Measurements from ENCODE around the gene DFFB.

DFFB gene

GRCh38 chr1:3876716-3877115 is 19.4 kb downstream of the DFFB start:
- no peak for DNase-seq

DNA sequence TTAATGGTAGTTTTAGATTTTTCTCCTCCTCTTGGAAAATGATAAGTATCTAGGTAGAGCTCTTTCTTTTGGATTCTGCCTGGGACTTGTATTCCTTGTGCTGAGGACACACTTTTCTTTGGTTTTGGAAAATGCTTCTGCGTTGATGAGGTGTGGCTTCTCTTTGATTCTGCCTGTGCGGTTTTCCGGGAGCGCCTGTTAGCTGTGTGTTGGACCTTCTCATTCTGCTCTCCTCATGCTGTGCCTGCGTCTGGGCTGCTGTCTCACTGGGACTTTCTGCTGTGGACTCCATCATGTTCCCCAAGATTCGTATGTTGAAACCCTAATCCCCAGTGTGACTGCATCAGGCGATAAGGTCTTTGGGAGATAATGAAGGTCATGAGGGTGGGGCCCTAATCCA is 21.8 kb downstream of the DFFB start:
- DNase-seq, result no peak

DNA sequence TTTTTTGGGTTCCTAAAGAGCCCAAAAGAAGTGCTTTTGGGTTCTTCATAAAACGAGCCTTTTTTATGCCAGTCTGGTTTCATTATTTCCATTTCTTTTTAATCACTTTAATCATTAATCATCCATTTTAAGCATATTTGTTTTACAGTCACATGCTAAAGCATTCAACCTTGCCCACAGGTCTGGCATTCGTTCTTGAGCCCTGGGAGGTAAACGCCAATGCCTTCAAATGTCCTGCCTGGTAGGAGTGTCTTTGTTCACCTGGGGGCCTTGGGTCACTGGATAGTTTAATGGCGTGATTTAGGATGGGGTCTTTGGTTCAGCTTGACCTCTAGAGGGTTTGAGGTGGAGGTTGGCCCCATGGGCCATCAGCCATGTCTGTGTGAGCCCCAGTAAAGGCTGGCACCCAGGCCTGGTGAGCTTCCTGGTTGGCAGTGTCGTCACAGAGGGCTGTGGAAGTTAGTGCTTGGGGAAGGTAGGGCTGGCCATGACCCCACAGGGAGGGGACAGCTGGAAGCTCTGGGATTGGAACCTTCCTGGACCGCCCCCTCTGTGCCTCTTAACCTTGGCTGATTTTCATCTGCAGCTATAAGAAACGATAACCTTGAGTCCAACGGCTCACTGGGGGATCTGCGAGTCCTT is 22.6 kb downstream of the DFFB start:
- DNase-seq, result no peak

DNA sequence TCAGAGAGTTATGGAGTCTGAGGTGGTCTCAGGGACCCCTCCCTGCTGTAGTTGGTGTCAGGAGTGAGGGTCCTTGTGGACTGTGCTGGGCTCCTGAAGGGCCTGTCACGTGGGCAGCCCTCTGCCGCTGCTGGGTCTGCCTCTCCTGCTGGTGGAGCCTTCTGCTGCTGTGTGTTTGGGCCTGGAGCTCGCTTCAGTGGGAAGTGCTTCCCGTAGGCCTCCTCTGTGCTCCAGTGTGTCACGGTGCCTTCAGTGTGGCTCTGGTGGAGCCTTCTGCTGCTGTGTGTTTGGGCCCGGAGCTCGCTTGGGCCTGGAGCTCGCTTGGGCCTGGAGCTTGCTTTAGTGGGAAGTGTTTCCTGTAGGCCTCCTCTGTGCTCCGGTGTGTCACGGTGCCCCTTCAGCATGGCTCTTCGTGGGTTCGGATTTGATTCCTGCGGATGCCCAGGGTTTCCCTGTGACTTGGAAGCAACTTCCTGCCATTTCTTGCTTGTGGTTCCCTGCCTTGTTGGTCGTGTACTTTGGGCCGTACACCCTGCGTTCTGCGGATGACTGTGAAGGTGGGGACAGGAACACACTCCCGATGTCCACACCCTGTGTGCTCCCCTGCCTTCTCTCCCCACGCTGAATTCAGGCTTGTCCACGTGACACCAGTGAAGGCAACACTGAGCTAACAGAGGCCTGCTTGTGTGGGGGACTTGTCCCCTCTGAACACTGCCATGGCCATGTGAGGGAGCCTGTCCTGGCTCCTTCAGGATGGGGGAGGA is 23.3 kb downstream of the DFFB start:
- DNase-seq, result no peak

GRCh38 chr1:3881193-3881480 is 23.9 kb downstream of the DFFB start:
- no peak for DNase-seq

GRCh38 chr1:3883194-3883925 is 26.1 kb downstream of the DFFB start:
- no peak for DNase-seq

DNA sequence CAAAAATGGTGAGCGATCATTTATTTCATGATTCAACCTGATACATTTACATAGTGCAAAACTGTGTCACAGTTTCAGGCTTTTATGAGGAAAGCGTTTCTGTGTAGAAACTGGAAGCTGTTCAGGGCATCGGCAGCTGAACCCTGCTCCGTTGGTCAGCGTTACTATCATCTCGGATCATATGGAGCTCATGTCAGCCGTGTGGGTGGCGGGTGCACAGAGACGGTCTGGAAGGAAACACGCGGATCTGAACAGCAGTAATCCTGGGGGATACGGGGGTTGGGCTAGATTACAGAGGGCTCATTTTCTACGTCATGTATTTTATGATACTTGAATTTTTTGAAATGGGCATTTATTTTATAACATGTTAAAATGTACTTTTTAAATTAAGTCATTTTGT is 27.7 kb downstream of the DFFB start:
- DNase-seq, result no peak

DNA sequence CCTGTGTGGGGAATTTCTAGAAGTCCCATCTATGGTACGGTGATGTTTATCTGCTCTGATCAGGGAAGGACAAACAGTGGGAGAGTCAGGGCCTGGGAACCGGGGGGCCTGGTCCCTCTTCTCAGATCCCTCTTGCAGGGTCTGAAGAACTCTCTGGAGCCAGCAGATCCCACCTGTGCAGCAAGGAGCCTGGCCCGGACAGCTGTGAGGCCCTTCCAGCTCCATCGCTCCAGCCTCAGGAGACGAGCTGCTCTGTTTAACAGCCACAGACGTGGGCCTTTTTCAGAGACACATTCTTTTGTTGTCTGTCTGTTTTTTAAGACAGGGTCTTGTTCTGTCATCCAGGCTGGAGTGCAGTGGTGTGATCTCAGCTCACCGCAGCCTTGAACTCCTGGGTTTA is 28.3 kb downstream of the DFFB start:
- no peak for DNase-seq

GRCh38 chr1:3886106-3886670 is 28.9 kb downstream of the DFFB start:
- no peak for DNase-seq

- no peak for DNase-seq
Measured at GRCh38 chr1:3886691-3887090, 29.4 kb downstream of the DFFB start.

GRCh38 chr1:3888301-3888700 is 31.0 kb downstream of the DFFB start:
- DNase-seq, result no peak

GRCh38 chr1:3889936-3890335 is 32.7 kb downstream of the DFFB start:
- DNase-seq, result no peak

DNA sequence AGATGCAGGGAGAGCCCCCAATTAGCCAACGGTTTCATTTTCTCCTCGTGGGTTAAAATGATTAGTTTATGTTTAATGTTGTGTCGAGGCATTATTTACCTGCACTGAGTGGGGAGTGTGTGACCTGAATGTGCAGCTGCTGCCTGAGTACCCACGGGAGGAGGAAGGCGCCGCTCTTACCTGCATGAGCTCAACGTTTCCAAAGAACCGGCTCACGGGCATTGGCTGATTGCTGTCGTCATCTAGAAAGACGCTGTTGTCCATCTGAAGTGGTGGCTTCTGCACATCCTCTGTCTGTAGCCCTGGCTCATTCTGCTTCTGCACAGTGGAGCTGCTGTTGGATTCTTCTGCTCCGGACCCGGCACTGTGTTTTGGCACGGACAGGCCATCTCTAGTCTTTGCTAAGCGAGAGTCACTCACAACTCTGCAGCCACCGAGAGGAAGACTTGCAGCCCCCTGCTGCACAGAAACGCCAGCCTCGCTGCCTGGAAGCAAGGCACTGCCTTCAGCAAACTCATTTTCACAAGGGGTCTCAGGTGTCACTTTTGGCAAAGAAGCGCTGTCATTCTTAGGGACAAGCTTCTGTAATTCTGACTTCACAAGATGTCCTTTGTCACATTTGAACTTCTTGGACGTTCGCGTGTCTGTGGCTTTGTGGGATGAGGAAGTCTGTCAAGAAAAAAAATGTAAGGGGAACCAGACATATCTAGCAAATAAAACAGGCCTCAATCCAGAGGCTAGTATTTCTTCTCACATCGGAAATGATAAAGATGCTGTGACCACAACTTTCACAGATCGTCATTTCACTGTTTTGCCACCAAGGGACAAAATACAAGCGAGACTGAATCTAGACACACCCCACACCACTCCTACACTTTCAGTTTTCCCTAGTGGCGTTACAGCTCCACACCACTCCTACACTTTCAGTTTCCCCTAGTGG is 33.4 kb downstream of the DFFB start:
- no peak for DNase-seq

GRCh38 chr1:3891329-3891865 is 34.1 kb downstream of the DFFB start:
- no peak for DNase-seq

- no peak for DNase-seq
Measured at GRCh38 chr1:3892748-3893147, 35.5 kb downstream of the DFFB start.

GRCh38 chr1:3893190-3893589 is 35.9 kb downstream of the DFFB start:
- DNase-seq, result no peak

GRCh38 chr1:3894626-3895278 is 37.5 kb downstream of the DFFB start:
- DNase-seq, result no peak

GRCh38 chr1:3895279-3895950 is 38.1 kb downstream of the DFFB start:
- DNase-seq, result no peak

GRCh38 chr1:3895951-3896325 is 38.7 kb downstream of the DFFB start:
- DNase-seq, result no peak

DNA sequence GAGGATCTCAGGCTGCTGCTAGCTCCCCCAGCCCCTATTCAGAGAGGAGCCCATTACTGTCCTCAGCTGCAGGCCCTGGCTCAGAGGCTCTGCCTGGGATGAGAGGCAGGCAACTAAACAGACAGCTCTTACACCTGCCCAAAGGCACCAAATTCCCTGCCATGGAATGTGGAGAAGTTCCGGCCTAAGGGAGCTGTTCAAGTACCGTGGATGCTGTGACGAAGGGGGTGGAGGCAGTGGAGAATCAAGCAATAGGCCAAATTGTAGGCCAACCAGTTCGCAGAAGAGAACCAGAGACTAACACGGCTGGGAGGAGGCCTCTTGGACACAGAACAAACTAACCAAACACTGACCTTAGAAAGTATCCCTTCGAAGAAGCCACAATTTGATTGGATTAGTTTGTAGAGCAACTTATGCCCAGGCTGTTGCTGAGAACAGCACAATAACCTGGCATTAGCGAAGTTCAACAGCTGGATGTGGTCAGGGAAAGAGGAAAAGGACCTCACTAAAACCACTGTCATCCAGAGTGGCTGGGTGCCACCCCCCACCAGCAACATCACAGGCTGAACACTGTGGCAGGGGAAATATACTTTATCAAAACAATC is 39.2 kb downstream of the DFFB start:
- peak; percentile 82 for DNase-seq

DNA sequence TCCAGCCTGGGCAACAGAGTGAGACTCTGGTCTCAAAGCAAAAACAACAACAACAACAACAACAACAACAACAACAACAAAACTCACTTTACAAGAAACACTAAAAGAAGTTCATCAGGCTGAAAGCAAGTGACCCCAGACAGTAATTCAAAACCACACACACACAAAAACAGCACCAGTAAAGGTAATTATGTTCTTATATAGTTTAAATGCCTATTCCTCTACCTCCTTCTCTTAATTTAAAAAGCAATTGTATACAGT is 41.1 kb downstream of the DFFB start:
- no peak for DNase-seq

All from islet precursor cell (in vitro differentiated cells).